Measurements from ENCODE around the gene PRXL2B. TPM values are rescaled to one million over a fixed set of nuclear protein-coding genes. Genes with fewer than 3 reads are reported as not detected.
"Not testable (repeated sequence)": the region's sequence is repeated elsewhere in the genome, so short reads cannot be mapped to it uniquely, and the experiment has no call there.

PRXL2B gene
- total RNA-seq, 2 donors from 2014 or later: 34.8 to 39.2 TPM

DNA sequence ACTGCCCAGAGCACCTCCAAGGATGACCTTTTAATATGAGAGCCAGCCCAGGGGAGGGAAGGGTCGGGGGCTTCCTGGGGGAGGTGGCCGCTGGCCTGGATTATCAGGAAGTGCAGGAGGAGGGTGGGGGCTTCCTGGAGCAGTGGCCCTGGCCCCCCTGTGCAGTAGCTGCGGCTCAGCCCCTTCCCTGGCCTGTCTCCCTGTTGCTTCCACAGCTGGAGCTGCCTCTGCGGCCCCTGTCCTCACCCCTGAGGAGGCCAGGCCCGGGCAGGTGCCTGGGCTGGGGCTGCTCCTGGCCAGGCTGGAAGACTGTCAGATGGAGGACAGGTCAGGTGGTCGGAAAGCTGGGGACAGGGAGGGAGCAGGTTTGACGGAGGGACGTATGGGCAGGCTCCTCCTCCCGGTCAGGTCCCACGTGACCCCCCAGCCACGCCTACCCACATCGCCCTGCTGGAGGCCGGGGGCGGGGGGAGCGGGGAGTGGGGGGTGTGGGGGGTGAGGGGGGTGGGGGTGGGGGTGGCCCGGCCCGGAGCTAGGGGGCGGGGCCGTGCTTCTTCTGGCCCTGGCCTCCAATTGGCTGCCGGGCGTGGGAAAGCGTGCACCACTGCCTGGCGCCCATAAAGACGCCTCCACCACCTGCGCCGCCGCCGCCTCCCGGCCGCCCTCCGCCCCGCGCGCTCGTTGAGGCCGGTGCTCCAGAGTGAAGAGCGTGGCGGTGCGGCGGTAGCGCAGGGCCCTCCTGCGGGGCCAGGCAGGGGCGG, 40.6 kb upstream of the PRXL2B start:
- ATAC-seq (replicated peaks in 1 of 2): peak; percentile 51 to 54
- Mint-ChIP-seq H3K27ac (peak overlapping the region; percentile 39), H3K4me1 (ENCODE audit: low read depth) (peaks cover 23% of the 10 kb centered on the region), H3K4me3 (peak overlapping the region; percentile 94), H3K36me3 (ENCODE audit: insufficient read depth in 2 of 2) (peaks cover 0 to 4% of the 10 kb centered on the region in 2 donors), H3K27me3 (ENCODE audit: low read depth) (no peaks in the 10 kb centered on the region), H3K9me3 (no peaks in the 10 kb centered on the region)
- peak; percentile 89 to 90 for DNase-seq

DNA sequence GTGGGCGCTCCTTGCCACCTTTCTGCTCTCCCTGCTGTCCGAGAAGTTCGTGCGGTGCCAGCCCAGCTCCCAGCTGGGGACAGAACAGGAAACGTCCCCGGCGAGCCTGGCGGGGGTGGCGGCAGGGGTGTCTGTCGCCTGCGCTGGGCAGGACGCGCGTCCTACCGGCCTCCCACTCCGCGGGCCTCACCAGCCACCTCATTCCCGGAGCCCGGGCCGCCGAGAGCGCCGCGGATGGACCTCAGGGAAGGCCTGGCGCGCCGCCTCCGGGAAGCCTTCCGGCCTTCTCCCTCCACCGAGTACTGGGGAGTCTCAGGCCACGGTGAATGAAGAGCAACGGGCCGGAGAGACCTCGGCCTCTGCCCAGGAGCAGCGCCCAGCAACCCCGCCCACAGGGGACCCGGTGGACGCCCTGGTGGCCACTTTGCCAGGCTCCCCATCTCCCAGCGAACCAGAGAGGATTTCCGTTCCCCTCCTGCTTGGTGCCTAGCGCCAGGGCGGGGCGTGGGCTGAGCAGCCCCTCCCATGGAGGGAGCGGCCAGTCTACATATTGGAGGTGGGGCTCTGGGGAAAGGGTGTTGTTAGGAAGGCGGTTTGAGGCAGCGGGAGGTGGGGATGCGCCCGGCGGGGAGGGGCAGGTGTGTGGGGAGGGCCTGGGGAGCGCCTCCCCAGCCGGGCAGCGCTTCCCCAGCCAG, 39.9 kb upstream of the PRXL2B start:
- H3K36me3 Mint-ChIP-seq (ENCODE audit: insufficient read depth in 2 of 2): peaks cover 0 to 4% of the 10 kb centered on the region in 2 donors
- H3K4me1 Mint-ChIP-seq (ENCODE audit: low read depth): peaks cover 18% of the 10 kb centered on the region
- ATAC-seq (replicated peaks in 1 of 2) (peak; percentile 56 to 61), DNase-seq (peak; percentile 87 to 89)
- no peaks in the 10 kb centered on the region for H3K9me3 Mint-ChIP-seq
- H3K27ac Mint-ChIP-seq: peak overlapping the region; percentile 39
- H3K4me3 Mint-ChIP-seq: peak overlapping the region; percentile 94
- no peaks in the 10 kb centered on the region for H3K27me3 Mint-ChIP-seq (ENCODE audit: low read depth)

DNA sequence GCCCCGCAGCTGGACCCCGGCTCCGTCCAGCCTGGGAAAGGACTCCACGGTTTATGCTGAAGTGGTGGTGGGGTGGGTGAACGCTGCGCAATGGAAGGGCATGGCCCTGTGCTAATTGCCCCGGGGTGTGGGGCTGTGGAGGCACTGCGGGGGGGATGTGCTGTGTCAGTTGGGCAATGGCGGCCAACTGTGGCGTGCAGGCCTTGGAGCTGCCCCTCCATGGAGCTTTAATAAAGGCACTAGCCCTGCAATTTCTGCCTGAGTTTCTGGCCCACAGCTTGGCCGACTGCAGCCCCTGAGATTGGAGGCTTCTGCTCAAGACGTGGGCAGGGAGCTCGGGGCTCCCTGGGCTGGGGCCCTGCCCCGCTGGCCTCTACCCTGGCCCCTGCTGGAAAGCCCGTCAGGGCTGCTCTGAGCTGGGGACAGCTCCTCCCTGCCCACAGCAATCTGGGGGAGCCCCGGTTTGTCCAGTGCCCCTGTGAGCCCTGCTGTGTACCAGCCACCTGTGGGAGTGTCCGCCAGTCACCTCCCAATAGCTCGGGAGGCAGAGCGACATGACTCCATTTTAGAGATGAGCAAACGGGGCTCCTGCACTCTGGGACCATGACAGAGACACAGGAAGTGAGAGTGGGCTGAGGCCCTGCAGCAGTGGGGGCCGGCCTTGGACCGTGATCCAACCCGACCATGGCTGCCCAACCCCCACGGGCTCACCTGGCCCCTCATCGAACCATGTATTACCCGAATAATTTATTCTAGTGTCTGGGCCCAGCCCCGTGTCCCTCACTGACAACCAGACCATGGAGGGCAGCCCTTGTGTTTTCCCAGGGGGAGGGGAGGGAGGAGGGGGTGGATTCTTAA, 39.1 kb upstream of the PRXL2B start:
- no peaks in the 10 kb centered on the region for H3K27me3 Mint-ChIP-seq (ENCODE audit: low read depth)
- peak; percentile 55 for ATAC-seq (replicated peaks in 1 of 2)
- H3K4me3 Mint-ChIP-seq: peak overlapping the region; percentile 94
- peak; percentile 78 to 84 for DNase-seq
- H3K27ac Mint-ChIP-seq: peak overlapping the region; percentile 84
- no peaks in the 10 kb centered on the region for H3K9me3 Mint-ChIP-seq
- peaks cover 18% of the 10 kb centered on the region for H3K4me1 Mint-ChIP-seq (ENCODE audit: low read depth)
- peaks cover 0 to 4% of the 10 kb centered on the region in 2 donors for H3K36me3 Mint-ChIP-seq (ENCODE audit: insufficient read depth in 2 of 2)

DNA sequence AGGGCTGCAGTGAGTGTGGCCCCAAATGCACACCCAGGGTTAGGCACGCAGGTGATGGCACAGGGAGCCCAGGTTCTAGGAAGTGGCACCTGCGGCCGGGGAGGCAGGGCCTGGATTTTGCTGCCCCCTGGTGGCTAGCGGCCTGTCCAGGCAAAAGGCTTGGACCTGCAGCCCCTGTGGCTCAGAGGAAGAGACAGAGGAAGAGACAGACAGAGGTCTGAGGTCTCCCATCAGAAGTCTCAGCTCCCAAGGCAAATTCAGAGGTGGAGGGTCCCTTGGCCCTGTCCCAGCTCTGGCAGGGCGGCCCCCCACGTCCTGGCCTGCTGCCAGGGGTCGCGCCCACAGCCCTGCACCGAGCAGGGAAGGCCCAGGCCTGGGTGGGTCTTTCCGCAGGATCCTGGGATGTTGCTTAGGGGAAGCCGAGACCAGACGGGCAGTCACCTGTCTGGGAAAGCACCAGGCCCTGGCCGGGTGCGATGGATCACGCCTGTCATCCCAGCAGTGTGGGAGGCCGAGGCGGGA, 38.4 kb upstream of the PRXL2B start:
- DNase-seq (peak; percentile 89 to 92), ATAC-seq (replicated peaks in 1 of 2) (peak; percentile 39 to 43)
- H3K36me3 Mint-ChIP-seq (ENCODE audit: insufficient read depth in 2 of 2): peaks cover 0 to 4% of the 10 kb centered on the region in 2 donors
- peak overlapping the region; percentile 94 for H3K4me3 Mint-ChIP-seq
- no peaks in the 10 kb centered on the region for H3K27me3 Mint-ChIP-seq (ENCODE audit: low read depth)
- H3K9me3 Mint-ChIP-seq: no peaks in the 10 kb centered on the region
- H3K4me1 Mint-ChIP-seq (ENCODE audit: low read depth): peaks cover 18% of the 10 kb centered on the region
- peak overlapping the region; percentile 93 for H3K27ac Mint-ChIP-seq

DNA sequence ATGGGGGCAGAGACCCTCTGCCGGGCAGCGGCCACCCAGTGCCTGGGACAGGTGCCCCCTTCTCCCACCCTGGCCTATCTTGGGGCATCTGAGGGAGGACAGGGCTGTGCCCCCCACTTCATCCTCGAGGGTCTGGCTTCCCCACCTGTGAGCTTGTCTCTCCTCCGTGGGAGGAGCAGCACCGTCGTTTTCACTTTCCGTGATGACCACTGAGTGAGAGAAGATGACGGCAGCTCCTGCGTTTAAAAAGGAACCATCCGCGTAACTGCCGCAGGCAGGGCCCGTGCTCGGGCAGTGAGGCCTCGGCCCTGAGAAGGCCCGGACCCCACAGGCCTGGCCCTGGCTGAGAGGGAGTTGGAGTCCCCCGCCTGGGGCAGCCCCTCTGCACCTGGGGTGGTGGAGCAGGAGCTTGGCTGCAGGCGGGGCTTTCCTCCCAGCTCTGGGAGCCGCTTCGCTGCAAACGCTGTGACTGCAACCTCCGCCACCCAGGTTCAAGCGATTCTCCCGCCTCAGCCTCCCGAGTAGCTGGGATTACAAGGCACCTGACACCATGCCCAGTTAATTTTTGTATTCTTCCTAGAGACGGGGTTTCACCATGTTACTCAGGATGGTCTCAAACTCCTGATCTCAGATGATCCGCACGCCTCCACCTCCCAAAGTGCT, 37.1 kb upstream of the PRXL2B start:
- Mint-ChIP-seq H3K27ac (peak overlapping the region; percentile 93), H3K4me3 (peak overlapping the region; percentile 94), H3K4me1 (ENCODE audit: low read depth) (peaks cover 29% of the 10 kb centered on the region)
- not testable (repeated sequence) for H3K9me3 Mint-ChIP-seq; H3K36me3 Mint-ChIP-seq (ENCODE audit: insufficient read depth in 2 of 2); ATAC-seq (replicated peaks in 1 of 2); H3K27me3 Mint-ChIP-seq (ENCODE audit: low read depth); DNase-seq

DNA sequence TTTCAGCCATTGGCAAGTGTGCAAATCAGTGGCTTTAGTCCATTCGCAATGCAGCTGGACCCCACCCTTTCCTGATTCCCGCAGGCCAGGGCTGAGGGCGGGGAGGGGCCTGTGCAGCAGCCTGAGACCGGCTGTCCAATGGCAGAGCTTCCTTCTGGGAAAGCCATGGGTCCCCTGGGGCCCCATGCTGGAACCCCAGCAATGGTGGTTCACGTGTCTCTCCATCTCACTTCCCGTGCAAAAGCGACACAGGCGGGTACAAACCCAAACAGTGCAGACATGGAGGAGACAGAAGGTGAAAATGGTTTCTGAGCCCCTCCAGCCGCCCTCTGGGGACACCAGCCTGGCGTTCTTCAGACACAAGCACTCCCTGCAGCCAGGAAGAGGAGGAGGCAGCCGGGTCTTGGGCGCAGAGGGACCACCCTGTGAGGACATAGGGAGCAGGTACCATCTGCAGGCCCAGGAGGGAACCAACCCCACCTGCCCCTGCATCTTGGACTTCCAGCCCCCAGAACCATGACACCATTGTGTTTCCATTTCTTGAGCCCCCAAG, 36.2 kb upstream of the PRXL2B start:
- not testable (repeated sequence) for H3K9me3 Mint-ChIP-seq; H3K27me3 Mint-ChIP-seq (ENCODE audit: low read depth); H3K36me3 Mint-ChIP-seq (ENCODE audit: insufficient read depth in 2 of 2); H3K27ac Mint-ChIP-seq; DNase-seq; ATAC-seq (replicated peaks in 1 of 2)
- Mint-ChIP-seq H3K4me3 (peak overlapping the region; percentile 63 to 94), H3K4me1 (ENCODE audit: low read depth) (peaks cover 38% of the 10 kb centered on the region)

DNA sequence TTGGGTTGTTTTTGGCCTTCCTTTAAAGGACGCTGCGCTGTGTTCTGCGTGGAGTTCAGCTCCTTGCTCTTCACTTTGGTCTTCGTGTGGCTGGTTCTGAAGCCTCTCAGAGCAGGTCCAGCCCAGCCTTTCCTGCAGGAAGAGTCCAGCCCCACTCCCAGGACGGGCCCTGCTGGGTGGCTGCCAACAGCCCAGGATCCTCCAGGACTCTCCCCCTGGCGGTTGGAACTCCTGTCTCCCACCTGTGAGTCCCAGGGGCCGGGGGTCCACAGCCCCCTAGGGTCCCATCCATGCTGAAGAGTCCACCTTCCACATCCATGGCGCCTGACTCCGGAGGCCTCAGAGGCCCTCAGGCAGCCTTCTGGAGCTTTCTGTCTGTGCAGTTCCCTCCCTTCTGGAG, 35.0 kb upstream of the PRXL2B start:
- not testable (repeated sequence) for H3K4me3 Mint-ChIP-seq; H3K36me3 Mint-ChIP-seq (ENCODE audit: insufficient read depth in 2 of 2); H3K27me3 Mint-ChIP-seq (ENCODE audit: low read depth); DNase-seq; H3K9me3 Mint-ChIP-seq; H3K27ac Mint-ChIP-seq; ATAC-seq (replicated peaks in 1 of 2)
- peaks cover 41% of the 10 kb centered on the region for H3K4me1 Mint-ChIP-seq (ENCODE audit: low read depth)

DNA sequence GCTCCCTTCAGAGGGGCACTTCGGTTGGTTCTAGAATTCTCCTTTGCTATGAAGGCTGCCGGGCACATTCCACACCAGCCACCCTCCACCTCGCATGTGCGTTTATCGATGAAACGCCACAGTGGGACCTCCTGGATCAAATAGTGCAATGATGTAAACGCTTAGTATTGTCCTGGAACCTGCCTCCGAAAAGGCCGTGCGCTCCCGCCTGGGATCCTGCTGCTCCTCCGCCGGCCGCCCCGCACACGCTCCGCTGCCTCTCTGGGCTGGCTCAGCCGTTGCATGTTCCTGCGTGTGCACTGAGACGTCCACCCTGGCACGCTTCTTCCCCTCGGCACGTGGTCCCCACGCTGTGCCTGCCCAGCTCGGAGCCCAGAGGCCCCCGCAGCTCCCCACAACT, 34.4 kb upstream of the PRXL2B start:
- ATAC-seq (replicated peaks in 1 of 2) (no peak), DNase-seq (no peak)
- H3K4me3 Mint-ChIP-seq: no peak overlapping the region
- no peaks in the 10 kb centered on the region for H3K27me3 Mint-ChIP-seq (ENCODE audit: low read depth)
- H3K27ac Mint-ChIP-seq: no peak overlapping the region
- peaks cover 6 to 8% of the 10 kb centered on the region in 2 donors for H3K36me3 Mint-ChIP-seq (ENCODE audit: insufficient read depth in 2 of 2)
- peaks cover 41% of the 10 kb centered on the region for H3K4me1 Mint-ChIP-seq (ENCODE audit: low read depth)
- no peaks in the 10 kb centered on the region for H3K9me3 Mint-ChIP-seq

DNA sequence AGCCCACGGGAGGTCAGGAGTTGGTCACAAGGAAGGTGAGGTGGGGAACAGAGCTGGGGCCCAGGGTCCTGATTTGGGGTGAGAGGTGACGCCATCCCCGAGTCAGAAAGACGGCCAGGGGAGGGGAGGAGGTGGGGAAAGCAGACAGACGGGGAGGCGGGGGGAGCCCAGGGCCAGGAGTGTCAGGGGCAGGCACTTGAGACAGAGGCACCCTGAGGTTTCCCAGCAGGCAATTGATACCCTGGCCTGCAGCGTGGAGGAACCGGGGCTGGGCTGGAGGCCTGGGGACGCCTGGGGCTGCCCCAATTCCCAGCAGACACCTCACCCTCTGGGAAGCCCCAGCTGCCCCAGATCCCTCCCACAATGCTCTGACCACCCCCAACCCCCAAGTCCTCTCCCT, 33.5 kb upstream of the PRXL2B start:
- H3K9me3 Mint-ChIP-seq; H3K36me3 Mint-ChIP-seq (ENCODE audit: insufficient read depth in 2 of 2): not testable (repeated sequence)

DNA sequence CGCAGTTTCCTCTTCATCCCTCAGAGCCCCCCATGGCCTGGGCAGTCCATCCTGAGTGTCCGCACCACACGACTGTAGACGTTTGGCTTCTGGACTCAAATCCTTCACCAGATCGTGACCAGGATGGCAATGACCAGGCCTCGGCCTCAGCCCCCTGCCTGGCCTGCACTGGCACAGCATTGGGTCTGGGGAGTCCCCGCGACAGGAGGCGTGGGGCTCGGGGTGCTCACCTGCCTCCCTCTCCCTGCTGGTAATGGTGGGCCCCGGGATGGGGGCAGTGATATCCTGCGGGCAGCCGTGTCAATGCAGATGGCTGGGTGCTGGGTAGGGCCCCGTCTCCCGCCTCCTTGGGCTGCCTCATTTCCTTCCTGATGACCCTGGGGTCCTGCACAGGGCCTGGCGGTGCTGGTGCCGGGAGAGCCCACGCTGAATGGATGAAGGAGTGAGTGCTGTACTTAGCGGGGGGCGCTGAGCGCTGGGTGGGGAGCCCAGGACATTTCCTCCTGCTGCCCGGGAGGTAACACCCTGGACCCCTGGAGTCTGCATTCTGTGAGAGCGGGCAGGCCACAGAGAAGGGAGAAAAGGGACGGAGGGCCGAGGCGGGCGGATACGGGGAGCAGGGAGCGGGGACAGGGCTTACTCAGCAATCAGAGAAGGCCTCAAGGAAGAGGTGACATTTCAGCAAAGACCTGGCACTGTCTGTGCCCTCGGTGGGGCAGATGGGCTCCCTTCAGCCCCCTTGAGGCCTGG, 32.5 kb upstream of the PRXL2B start:
- DNase-seq (no peak), ATAC-seq (replicated peaks in 1 of 2) (no peak)
- Mint-ChIP-seq H3K27ac (no peak overlapping the region), H3K4me3 (peak overlapping the region; percentile 99), H3K27me3 (ENCODE audit: low read depth) (no peaks in the 10 kb centered on the region), H3K4me1 (ENCODE audit: low read depth) (peaks cover 48% of the 10 kb centered on the region), H3K9me3 (no peaks in the 10 kb centered on the region), H3K36me3 (ENCODE audit: insufficient read depth in 2 of 2) (peaks cover 6 to 13% of the 10 kb centered on the region in 2 donors)

More for the DNA sequence above, 33.5 kb upstream of the PRXL2B start:
- not testable (repeated sequence) for H3K4me3 Mint-ChIP-seq; H3K27me3 Mint-ChIP-seq (ENCODE audit: low read depth); H3K27ac Mint-ChIP-seq; ATAC-seq (replicated peaks in 1 of 2); DNase-seq
- peaks cover 49% of the 10 kb centered on the region for H3K4me1 Mint-ChIP-seq (ENCODE audit: low read depth)

DNA sequence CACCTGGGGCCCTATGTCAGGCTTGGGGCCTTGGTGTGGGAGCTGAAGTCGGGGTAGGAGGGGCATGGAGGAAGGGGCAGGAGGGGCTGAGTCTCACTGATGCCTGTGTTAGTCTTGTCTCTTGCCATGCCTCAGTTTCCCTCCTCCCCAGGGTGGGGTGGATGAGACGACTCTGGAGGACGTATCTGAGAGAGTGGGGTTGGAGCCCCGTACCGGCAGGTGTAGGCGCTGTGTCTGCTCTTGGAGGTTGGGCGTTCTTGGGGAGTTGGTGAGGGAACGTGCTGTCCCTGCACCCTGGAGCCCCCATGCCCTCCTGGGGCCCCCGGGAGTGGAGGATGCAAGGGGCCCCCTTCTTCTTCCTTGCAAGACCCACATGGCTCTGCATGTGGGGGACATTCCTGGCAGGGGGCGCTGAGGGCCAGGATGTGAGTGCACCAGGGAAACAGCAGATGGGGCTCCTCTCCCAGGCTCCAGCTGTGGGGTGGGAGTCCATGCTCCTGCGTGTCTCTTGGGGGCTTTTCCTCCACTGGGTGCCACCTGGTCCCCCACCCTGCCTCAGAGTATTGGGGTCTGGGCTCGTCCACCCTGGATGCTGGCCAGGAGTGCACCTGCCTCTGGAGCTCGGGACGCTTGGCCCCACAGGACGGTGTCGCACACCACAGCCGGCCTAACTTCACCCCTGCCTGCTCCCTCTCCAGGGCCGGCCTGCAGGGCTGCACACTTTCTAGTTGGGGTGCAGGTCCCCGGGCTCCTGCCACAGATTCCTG, 31.8 kb upstream of the PRXL2B start:
- H3K27me3 Mint-ChIP-seq (ENCODE audit: low read depth): no peaks in the 10 kb centered on the region

More for the DNA sequence above, 31.8 kb upstream of the PRXL2B start:
- DNase-seq (peak; percentile 51 to 60), ATAC-seq (replicated peaks in 1 of 2) (peak in 1 of 2 donors; percentile 23)
- peaks cover 41% of the 10 kb centered on the region for H3K4me1 Mint-ChIP-seq (ENCODE audit: low read depth)
- H3K4me3 Mint-ChIP-seq: peak overlapping the region; percentile 99
- H3K9me3 Mint-ChIP-seq: no peaks in the 10 kb centered on the region
- peak overlapping the region; percentile 25 for H3K27ac Mint-ChIP-seq
- peaks cover 6 to 12% of the 10 kb centered on the region in 2 donors for H3K36me3 Mint-ChIP-seq (ENCODE audit: insufficient read depth in 2 of 2)

All from activated T-cell treated with anti-CD3 and anti-CD28 coated beads, Interleukin-2, amount 50 U/mL, for 72 hours (primary cell).